Measurements from ENCODE around the gene CALCOCO1.

GRCh38 chr12:53725824-53726223 lies 1.4 kb downstream of the CALCOCO1 start:
- TF ChIP-seq, protein P1, sequence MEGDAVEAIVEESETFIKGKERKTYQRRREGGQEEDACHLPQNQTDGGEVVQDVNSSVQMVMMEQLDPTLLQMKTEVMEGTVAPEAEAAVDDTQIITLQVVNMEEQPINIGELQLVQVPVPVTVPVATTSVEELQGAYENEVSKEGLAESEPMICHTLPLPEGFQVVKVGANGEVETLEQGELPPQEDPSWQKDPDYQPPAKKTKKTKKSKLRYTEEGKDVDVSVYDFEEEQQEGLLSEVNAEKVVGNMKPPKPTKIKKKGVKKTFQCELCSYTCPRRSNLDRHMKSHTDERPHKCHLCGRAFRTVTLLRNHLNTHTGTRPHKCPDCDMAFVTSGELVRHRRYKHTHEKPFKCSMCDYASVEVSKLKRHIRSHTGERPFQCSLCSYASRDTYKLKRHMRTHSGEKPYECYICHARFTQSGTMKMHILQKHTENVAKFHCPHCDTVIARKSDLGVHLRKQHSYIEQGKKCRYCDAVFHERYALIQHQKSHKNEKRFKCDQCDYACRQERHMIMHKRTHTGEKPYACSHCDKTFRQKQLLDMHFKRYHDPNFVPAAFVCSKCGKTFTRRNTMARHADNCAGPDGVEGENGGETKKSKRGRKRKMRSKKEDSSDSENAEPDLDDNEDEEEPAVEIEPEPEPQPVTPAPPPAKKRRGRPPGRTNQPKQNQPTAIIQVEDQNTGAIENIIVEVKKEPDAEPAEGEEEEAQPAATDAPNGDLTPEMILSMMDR (IDR thresholded peaks at IDR 0.05; ENCODE audit: low read length): no peak
- no peak for TF ChIP-seq EZH2 (optimal IDR thresholded peaks at IDR 0.05; ENCODE audit: low read depth, low read length)

Data from MM.1S (cell line).